Superior temporal gyrus (tissue), 1 donor: ENCODE results near the gene SLC38A11.
A peak's percentile ranks its signal among the peaks of the same experiment; 100 is the strongest.
"Not testable (repeated sequence)": the region's sequence is repeated elsewhere in the genome, so short reads cannot be mapped to it uniquely, and the experiment has no call there.

ENCODE experiments used
- DNase-seq: peaks from one replicate; pipeline ENCODE4 v3.0.0-alpha.2; 2016; ENCODE audit errors: extremely low spot score

SLC38A11 gene

GRCh38 chr2:164954954-164955701, at the start of gene SLC38A11:
TSS of gene SLC38A11 (minus strand) at chr2:164955525. CDS start at chr2:164955247, 278 bp downstream.
- DNase-seq, result no peak

GRCh38 chr2:165003443-165004130, 48.3 kb upstream of the SLC38A11 start:
- no peak for DNase-seq

- peak; percentile 61 for DNase-seq
Observed at GRCh38 chr2:165002638-165003037, 47.3 kb upstream of the SLC38A11 start.

GRCh38 chr2:164994664-164995299, 39.5 kb upstream of the SLC38A11 start:
- DNase-seq, result not testable (repeated sequence)

GRCh38 chr2:164993287-164994016, 38.1 kb upstream of the SLC38A11 start:
- no peak for DNase-seq

- DNase-seq, result peak; percentile 91
Observed at GRCh38 chr2:164992818-164993217, 37.5 kb upstream of the SLC38A11 start.

- DNase-seq, result not testable (repeated sequence)
Observed at GRCh38 chr2:164992093-164992454, 36.7 kb upstream of the SLC38A11 start.

GRCh38 chr2:164991361-164992092, 36.2 kb upstream of the SLC38A11 start:
- DNase-seq, result not testable (repeated sequence)

- DNase-seq, result not testable (repeated sequence)
Observed at GRCh38 chr2:164990953-164991352, 35.6 kb upstream of the SLC38A11 start.

- DNase-seq, result not testable (repeated sequence)
Observed at GRCh38 chr2:164988805-164989204, 33.5 kb upstream of the SLC38A11 start.

- DNase-seq, result not testable (repeated sequence)
Observed at GRCh38 chr2:164986027-164986426, 30.7 kb upstream of the SLC38A11 start.

- DNase-seq, result no peak
Observed at GRCh38 chr2:164984428-164984827, 29.1 kb upstream of the SLC38A11 start.

- no peak for DNase-seq
Observed at GRCh38 chr2:164981217-164981990, 26.1 kb upstream of the SLC38A11 start.

- not testable (repeated sequence) for DNase-seq
Observed at GRCh38 chr2:164980688-164981087, 25.4 kb upstream of the SLC38A11 start.

GRCh38 chr2:164979113-164979512, 23.8 kb upstream of the SLC38A11 start:
- DNase-seq, result no peak

GRCh38 chr2:164976875-164977470, 21.6 kb upstream of the SLC38A11 start:
- not testable (repeated sequence) for DNase-seq

GRCh38 chr2:164976301-164976700, 21.0 kb upstream of the SLC38A11 start:
- DNase-seq, result no peak

GRCh38 chr2:164975891-164976290, 20.6 kb upstream of the SLC38A11 start:
- DNase-seq, result no peak

GRCh38 chr2:164974221-164974620, 18.9 kb upstream of the SLC38A11 start:
- DNase-seq, result no peak

- DNase-seq, result no peak
Observed at GRCh38 chr2:164972216-164972615, 16.9 kb upstream of the SLC38A11 start.
